ENCODE measurements around the gene SDK2.

Gene SDK2

DNA sequence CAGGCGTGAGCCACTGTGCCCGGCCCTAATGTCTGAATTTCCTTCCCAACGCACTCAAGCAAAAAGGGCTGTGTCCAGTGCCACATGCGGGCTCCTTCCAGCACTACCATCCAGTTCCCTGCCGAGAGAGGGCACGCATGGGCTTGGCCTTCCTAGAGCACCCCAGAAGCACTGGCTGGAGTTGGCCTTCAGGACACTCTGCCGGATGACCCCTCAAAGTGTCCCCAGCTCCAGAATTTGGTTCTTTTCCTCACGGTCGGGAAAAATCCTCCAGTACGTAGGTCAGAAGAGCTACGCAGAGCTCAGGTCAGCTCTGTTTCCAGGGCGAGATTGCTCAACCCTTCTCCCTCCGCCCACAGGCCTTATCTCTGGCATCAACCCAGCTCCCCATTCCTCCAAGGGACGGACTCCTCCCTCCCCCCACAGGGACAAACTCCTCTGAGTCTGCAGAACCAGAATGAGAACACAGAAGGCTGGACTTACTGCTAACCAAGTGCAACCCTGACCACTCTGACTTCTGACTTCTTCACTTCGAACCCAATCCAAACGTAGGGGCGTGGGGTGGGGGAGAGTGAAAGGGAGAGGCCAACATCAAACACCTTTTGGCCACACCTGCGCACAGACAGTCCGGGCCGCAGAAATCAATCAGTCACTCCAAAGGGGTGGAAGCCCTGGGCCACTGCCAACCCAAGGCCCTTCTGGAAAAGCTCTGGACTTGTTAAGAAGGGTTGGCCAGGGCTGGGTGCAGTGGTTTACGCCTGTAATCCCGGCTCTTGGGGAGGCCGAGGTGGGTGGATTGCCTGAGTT is 336.0 kb downstream of the SDK2 start:
- peak; percentile 71 for DNase-seq
- H3K27me3 ChIP-seq: no peaks in the 10 kb centered on the region
- no peaks in the 10 kb centered on the region for H3K9me3 ChIP-seq
- H3K4me1 ChIP-seq: peaks cover 43% of the 10 kb centered on the region
- TF ChIP-seq, protein P1, sequence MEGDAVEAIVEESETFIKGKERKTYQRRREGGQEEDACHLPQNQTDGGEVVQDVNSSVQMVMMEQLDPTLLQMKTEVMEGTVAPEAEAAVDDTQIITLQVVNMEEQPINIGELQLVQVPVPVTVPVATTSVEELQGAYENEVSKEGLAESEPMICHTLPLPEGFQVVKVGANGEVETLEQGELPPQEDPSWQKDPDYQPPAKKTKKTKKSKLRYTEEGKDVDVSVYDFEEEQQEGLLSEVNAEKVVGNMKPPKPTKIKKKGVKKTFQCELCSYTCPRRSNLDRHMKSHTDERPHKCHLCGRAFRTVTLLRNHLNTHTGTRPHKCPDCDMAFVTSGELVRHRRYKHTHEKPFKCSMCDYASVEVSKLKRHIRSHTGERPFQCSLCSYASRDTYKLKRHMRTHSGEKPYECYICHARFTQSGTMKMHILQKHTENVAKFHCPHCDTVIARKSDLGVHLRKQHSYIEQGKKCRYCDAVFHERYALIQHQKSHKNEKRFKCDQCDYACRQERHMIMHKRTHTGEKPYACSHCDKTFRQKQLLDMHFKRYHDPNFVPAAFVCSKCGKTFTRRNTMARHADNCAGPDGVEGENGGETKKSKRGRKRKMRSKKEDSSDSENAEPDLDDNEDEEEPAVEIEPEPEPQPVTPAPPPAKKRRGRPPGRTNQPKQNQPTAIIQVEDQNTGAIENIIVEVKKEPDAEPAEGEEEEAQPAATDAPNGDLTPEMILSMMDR (IDR thresholded peaks at IDR 0.05; ENCODE audit: low read depth, low read length): no peak
- H3K36me3 ChIP-seq: peaks cover 4% of the 10 kb centered on the region; the same call in 1 of the 2 replicates
- H3K4me3 ChIP-seq (ENCODE audit: low read depth, low read length): peak overlapping the region; percentile 33

DNA sequence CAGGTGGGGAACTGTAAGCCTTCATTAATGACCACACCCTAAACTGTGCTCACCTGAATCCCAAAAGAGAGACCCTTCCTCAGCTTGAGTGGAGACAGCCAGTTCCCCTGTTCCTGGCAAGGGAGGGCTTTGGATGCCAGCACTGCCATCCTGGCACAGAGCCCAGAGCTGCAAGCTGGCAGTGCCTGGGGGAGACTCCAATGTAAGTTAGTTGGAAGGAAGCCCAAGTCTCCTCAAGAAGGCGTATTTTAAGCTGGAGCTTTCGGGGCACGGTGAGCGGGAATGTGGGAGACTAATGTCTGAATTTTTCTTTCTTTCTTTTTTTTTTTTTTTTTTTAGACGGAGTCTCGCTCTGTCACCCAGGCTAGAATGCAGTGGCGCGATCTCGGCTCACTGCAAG is 337.1 kb downstream of the SDK2 start:
- no peak for DNase-seq
- peaks cover 4% of the 10 kb centered on the region; the same call in 1 of the 2 replicates for H3K36me3 ChIP-seq
- H3K4me1 ChIP-seq: peaks cover 37% of the 10 kb centered on the region
- H3K27me3 ChIP-seq: no peaks in the 10 kb centered on the region
- H3K9me3 ChIP-seq: no peaks in the 10 kb centered on the region
- TF ChIP-seq, protein P1 (IDR thresholded peaks at IDR 0.05; ENCODE audit: low read depth, low read length): no peak
- no peak overlapping the region for H3K4me3 ChIP-seq (ENCODE audit: low read depth, low read length)

DNA sequence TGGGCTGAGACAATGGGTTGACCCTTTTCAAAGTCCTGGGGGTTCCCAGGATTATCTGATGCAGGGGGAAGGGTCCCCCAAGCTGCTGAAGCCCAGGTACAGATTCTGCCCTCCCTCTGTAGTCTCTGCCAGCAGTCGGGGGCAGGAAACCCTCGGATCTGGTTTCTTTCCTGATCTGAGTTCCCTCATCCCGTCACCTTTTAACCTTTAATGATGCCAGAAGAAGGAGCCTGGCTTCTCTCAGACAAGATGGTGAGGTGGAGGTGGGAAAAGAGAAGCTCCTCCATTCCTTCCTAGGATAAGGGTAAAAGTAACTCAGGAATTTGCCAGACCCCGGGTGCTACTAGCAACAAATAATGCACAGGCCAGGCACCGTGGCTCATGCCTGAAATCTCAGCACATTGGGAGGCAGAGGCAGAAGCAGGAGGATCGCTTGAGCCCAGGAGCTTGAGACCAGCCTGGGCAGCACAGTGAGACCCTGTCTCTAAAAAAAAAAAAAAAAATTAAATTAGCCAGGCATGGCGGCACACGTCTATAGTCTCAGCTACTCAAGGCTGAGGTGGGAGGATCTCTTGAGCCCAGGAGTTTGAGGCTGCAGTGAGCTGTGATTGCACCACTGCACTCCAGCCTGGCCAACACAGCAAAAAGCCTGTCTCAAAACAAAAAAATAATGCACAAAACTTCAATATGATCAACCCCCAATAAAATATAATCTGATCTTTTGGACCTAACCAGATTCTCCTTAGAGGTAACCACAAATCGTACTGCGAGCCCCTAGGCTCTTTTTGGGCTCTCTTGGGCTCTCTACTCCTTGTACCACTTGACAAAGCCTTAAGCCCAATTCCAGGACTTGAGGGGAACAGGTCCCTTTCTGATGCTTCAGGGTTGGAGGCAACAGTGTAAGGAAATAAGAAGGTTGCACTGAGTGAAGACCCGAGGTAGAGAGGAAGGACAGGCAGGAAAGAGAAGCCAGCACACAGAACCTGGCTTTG is 338.1 kb downstream of the SDK2 start:
- Histone ChIP-seq H3K27me3 (no peaks in the 10 kb centered on the region), H3K4me3 (ENCODE audit: low read depth, low read length) (peak overlapping the region; percentile 46), H3K36me3 (peaks cover 4% of the 10 kb centered on the region; the same call in 1 of the 2 replicates), H3K4me1 (peaks cover 37% of the 10 kb centered on the region), H3K9me3 (no peaks in the 10 kb centered on the region)
- DNase-seq: no peak
- TF ChIP-seq, protein P1 (IDR thresholded peaks at IDR 0.05; ENCODE audit: low read depth, low read length): no peak

DNA sequence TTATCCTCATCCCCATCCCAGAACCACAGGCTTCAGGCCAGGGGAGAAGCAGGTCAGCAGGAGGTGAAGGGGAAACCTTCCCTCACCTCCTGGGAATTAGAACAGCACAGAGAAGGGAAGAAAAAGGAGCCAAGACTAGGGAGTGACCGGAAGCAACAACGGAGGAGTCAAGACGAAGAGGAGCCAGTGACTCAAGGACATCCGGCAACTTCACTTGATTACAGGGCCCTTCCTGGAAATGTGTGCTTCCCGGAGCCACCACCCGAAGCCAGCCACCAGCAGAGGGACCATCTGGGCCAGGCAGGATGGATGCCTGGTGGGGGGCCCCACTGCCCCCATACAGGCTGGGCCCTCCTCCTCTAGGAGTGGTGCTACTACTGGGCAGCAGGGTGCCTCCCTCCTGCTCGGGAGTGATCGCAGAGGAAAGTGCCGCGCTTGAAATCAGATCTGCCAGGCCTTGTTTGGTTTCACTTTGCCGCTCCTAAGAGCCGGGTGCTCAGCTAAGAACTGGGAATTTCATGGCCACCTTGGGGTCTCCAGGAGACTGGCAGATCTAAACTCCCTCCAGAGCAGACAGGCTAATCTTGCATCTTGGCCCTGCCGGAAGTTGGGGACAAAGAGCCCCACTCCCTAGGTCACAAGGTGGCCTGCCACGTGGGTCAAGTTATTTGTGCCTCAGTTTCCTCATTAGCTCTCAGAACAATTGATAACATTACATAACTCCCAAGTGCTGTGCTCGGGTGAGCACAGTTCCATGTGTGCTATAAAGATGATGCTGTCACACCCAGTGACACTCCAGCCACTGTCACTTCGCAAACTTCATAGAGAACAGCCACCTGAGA is 339.1 kb downstream of the SDK2 start:
- TF ChIP-seq, protein P1 (IDR thresholded peaks at IDR 0.05; ENCODE audit: low read depth, low read length): peak; percentile 54
- Histone ChIP-seq H3K4me1 (peaks cover 37% of the 10 kb centered on the region), H3K4me3 (ENCODE audit: low read depth, low read length) (peak overlapping the region; percentile 46), H3K9me3 (no peaks in the 10 kb centered on the region), H3K27me3 (no peaks in the 10 kb centered on the region), H3K36me3 (peaks cover 4% of the 10 kb centered on the region; the same call in 1 of the 2 replicates)
- DNase-seq: peak; percentile 75

DNA sequence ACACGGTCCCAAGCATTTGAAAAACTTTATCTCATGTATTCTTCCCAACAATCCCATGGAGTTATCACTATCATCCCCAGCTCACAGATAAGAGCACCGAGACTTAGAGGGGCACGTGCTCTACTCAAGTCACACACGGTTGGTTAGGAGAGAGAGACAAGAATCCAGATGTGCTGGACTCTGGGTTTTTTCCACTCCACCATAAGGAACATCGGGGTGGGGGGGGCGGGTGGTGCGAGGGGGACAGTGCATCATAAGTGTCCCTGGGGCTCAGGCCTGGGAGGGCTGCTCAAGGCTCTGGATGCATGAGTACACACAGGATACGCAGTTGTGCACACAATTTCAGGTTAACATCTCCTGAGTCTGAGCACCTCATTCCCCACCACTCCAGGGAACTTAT is 339.8 kb downstream of the SDK2 start:
- Histone ChIP-seq H3K4me1 (peaks cover 34% of the 10 kb centered on the region), H3K36me3 (peaks cover 4% of the 10 kb centered on the region; the same call in 1 of the 2 replicates), H3K27me3 (no peaks in the 10 kb centered on the region), H3K4me3 (ENCODE audit: low read depth, low read length) (peak overlapping the region; percentile 46), H3K9me3 (no peaks in the 10 kb centered on the region)
- TF ChIP-seq, protein P1 (IDR thresholded peaks at IDR 0.05; ENCODE audit: low read depth, low read length): no peak
- DNase-seq: no peak
